Activated naive CD8-positive, alpha-beta T cell treated with anti-CD3 and anti-CD28 coated beads, Interleukin-2, amount 50 U/mL, for 24 hours (primary cell): Measurements from ENCODE around the gene DCUN1D5.
"Not testable (repeated sequence)": the region's sequence is repeated elsewhere in the genome, so short reads cannot be mapped to it uniquely, and the experiment has no call there.

ENCODE experiments used
- ATAC-seq: fragments of 150-1000 bp; cut with Tn5 transposase; one replicate; pipeline ENCODE4 v1.10.0; 2021
- DNase-seq: peaks from one replicate; pipeline ENCODE4 v3.0.0; 2021
- H3K27ac Mint-ChIP-seq: one replicate; pipeline ENCODE4 v1.8.0; 2021; ENCODE audit warnings: mild to moderate bottlenecking, mixed read lengths
- H3K27me3 Mint-ChIP-seq: one replicate; pipeline ENCODE4 v1.8.0; 2021; ENCODE audit warnings: mixed read lengths
- H3K36me3 Mint-ChIP-seq: one replicate; pipeline ENCODE4 v1.8.0; 2021; ENCODE audit warnings: low read depth, mixed read lengths
- H3K4me1 Mint-ChIP-seq: one replicate; pipeline ENCODE4 v1.8.0; 2021; ENCODE audit warnings: mixed read lengths
- H3K4me3 Mint-ChIP-seq: one replicate; pipeline ENCODE4 v1.8.0; 2021; ENCODE audit warnings: mild to moderate bottlenecking, moderate library complexity, mixed read lengths
- H3K9me3 Mint-ChIP-seq: one replicate; pipeline ENCODE4 v1.8.0; 2021; ENCODE audit warnings: mixed read lengths

DCUN1D5 gene

GRCh38 chr11:103035791-103036434 is 56.0 kb downstream of the DCUN1D5 start:
- H3K27ac Mint-ChIP-seq: peak overlapping the region; percentile 43
- H3K27me3 Mint-ChIP-seq: no peaks in the 10 kb centered on the region
- no peaks in the 10 kb centered on the region for H3K36me3 Mint-ChIP-seq
- no peak overlapping the region for H3K4me3 Mint-ChIP-seq
- DNase-seq (peak; percentile 38), ATAC-seq (peak; percentile 89)
- peaks cover 27% of the 10 kb centered on the region for H3K4me1 Mint-ChIP-seq
- H3K9me3 Mint-ChIP-seq: no peaks in the 10 kb centered on the region

- Mint-ChIP-seq H3K27me3 (no peaks in the 10 kb centered on the region), H3K27ac (no peak overlapping the region), H3K4me1 (peaks cover 27% of the 10 kb centered on the region), H3K36me3 (no peaks in the 10 kb centered on the region), H3K9me3 (no peaks in the 10 kb centered on the region), H3K4me3 (no peak overlapping the region)
- DNase-seq (no peak), ATAC-seq (no peak)
These were observed 56.7 kb downstream of the DCUN1D5 start for GRCh38 chr11:103035216-103035615.

GRCh38 chr11:103031834-103032233 is 60.1 kb downstream of the DCUN1D5 start:
- Mint-ChIP-seq H3K27me3 (peaks cover 5% of the 10 kb centered on the region), H3K4me3 (no peak overlapping the region), H3K27ac (peak overlapping the region; percentile 44), H3K4me1 (peaks cover 40% of the 10 kb centered on the region), H3K9me3 (peaks cover 3% of the 10 kb centered on the region), H3K36me3 (no peaks in the 10 kb centered on the region)
- ATAC-seq (no peak), DNase-seq (no peak)

- Mint-ChIP-seq H3K27ac (no peak overlapping the region), H3K27me3 (peaks cover 5% of the 10 kb centered on the region), H3K4me3 (no peak overlapping the region), H3K9me3 (peaks cover 3% of the 10 kb centered on the region), H3K36me3 (no peaks in the 10 kb centered on the region), H3K4me1 (peaks cover 23% of the 10 kb centered on the region)
- no peak for DNase-seq
- ATAC-seq: no peak
These were observed 62.6 kb downstream of the DCUN1D5 start for GRCh38 chr11:103029401-103029800.

- H3K4me3 Mint-ChIP-seq, DNase-seq, H3K27me3 Mint-ChIP-seq, H3K36me3 Mint-ChIP-seq, H3K9me3 Mint-ChIP-seq: not testable (repeated sequence)
- Mint-ChIP-seq H3K27ac (peak overlapping the region; percentile 68), H3K4me1 (peaks cover 23% of the 10 kb centered on the region)
- peak; percentile 91 for ATAC-seq
These were observed 63.5 kb downstream of the DCUN1D5 start for GRCh38 chr11:103028304-103029020.

- DNase-seq (no peak), ATAC-seq (no peak)
- Mint-ChIP-seq H3K27ac (no peak overlapping the region), H3K4me1 (peaks cover 11% of the 10 kb centered on the region), H3K36me3 (no peaks in the 10 kb centered on the region), H3K4me3 (no peak overlapping the region), H3K9me3 (peaks cover 3% of the 10 kb centered on the region), H3K27me3 (peaks cover 4% of the 10 kb centered on the region)
These were observed 67.9 kb downstream of the DCUN1D5 start for GRCh38 chr11:103024086-103024485.

GRCh38 chr11:103016031-103016430 is 75.9 kb downstream of the DCUN1D5 start:
- no peak for DNase-seq
- Mint-ChIP-seq H3K4me3 (no peak overlapping the region), H3K4me1 (no peaks in the 10 kb centered on the region), H3K27me3 (no peaks in the 10 kb centered on the region), H3K27ac (no peak overlapping the region), H3K36me3 (no peaks in the 10 kb centered on the region), H3K9me3 (peaks cover 5% of the 10 kb centered on the region)
- ATAC-seq: no peak

- no peak for DNase-seq
- ATAC-seq: no peak
- H3K4me3 Mint-ChIP-seq: no peak overlapping the region
- H3K4me1 Mint-ChIP-seq: no peaks in the 10 kb centered on the region
- H3K9me3 Mint-ChIP-seq: peaks cover 20% of the 10 kb centered on the region
- no peaks in the 10 kb centered on the region for H3K27me3 Mint-ChIP-seq
- H3K36me3 Mint-ChIP-seq: no peaks in the 10 kb centered on the region
- H3K27ac Mint-ChIP-seq: no peak overlapping the region
These were observed 78.5 kb downstream of the DCUN1D5 start for GRCh38 chr11:103013421-103013820.
